Trophoblast cell (in vitro differentiated cells and primary cell): Measurements from ENCODE around the gene MKNK2.

Source experiments
- DNase-seq, 2 donors: peaks; one replicate each; pipeline ENCODE4 v3.0.0-alpha.2; 2016
- H2AFZ ChIP-seq: 2 replicates; pipeline ENCODE4 v1.6.1; 2013; ENCODE audit warnings: low read length, moderate library complexity, mild to moderate bottlenecking; ENCODE audit not compliant: insufficient read depth, poor library complexity
- H2AK5ac ChIP-seq: 2 replicates; pipeline ENCODE4 v1.6.1; 2013; ENCODE audit warnings: mild to moderate bottlenecking, low read length
- H2BK120ac ChIP-seq: 2 replicates; pipeline ENCODE4 v1.6.1; 2013; ENCODE audit warnings: low read length, mild to moderate bottlenecking, moderate library complexity; ENCODE audit not compliant: insufficient read depth, poor library complexity
- H2BK12ac ChIP-seq: 2 replicates; pipeline ENCODE4 v1.6.1; 2013; ENCODE audit warnings: mild to moderate bottlenecking, low read length, moderate library complexity
- H2BK5ac ChIP-seq: 2 replicates; pipeline ENCODE4 v1.6.1; 2013; ENCODE audit warnings: low read length, low read depth, moderate library complexity, mild to moderate bottlenecking; ENCODE audit not compliant: poor library complexity
- H3K14ac ChIP-seq: 2 replicates; pipeline ENCODE4 v1.6.1; 2013; ENCODE audit warnings: mild to moderate bottlenecking, low read length
- H3K18ac ChIP-seq: 2 replicates; pipeline ENCODE4 v1.6.1; 2013; ENCODE audit warnings: mild to moderate bottlenecking, low read length
- H3K23ac ChIP-seq: 2 replicates; pipeline ENCODE4 v1.6.1; 2013; ENCODE audit warnings: low read length
- H3K27ac ChIP-seq: 2 replicates; pipeline ENCODE4 v1.5.1; 2013; ENCODE audit warnings: low read depth, mild to moderate bottlenecking, inconsistent platforms, low read length, moderate library complexity
- H3K27me3 ChIP-seq: 2 replicates; pipeline ENCODE4 v1.6.1; 2013; ENCODE audit warnings: inconsistent platforms, mild to moderate bottlenecking, low read length, moderate library complexity; ENCODE audit not compliant: insufficient read depth
- H3K36me3 ChIP-seq, 2 experiments: 1 replicate in 1 of 2; 2 replicates in 1 of 2; pipeline ENCODE4 v1.6.1; 2013; ENCODE audit warnings: low read length in 2 of 2, mild to moderate bottlenecking in 2 of 2, moderate library complexity in 1 of 2; ENCODE audit not compliant: insufficient read depth in 2 of 2, control insufficient read depth in 1 of 2
- H3K4ac ChIP-seq: 2 replicates; pipeline ENCODE4 v1.6.1; 2013; ENCODE audit warnings: low read depth, mild to moderate bottlenecking, low read length, moderate library complexity
- H3K4me1 ChIP-seq, 2 experiments: 1 replicate in 1 of 2; 2 replicates in 1 of 2; pipeline ENCODE4 v1.6.1; 2013; ENCODE audit warnings: low read length in 2 of 2, mild to moderate bottlenecking in 2 of 2, moderate library complexity in 1 of 2; ENCODE audit not compliant: insufficient read depth in 2 of 2, control insufficient read depth in 1 of 2
- H3K4me2 ChIP-seq: 2 replicates; pipeline ENCODE4 v1.6.1; 2013; ENCODE audit warnings: inconsistent platforms, mild to moderate bottlenecking, low read length, moderate library complexity
- H3K4me3 ChIP-seq: 2 replicates; pipeline ENCODE4 v1.5.1; 2013; ENCODE audit warnings: mild to moderate bottlenecking, low read depth, low read length, inconsistent platforms
- H3K79me1 ChIP-seq: one replicate; pipeline ENCODE4 v1.6.1; 2013; ENCODE audit warnings: low read length
- H3K79me2 ChIP-seq: 2 replicates; pipeline ENCODE4 v1.6.1; 2013; ENCODE audit warnings: low read length, mild to moderate bottlenecking; ENCODE audit not compliant: control insufficient read depth, insufficient read depth, poor library complexity
- H3K9ac ChIP-seq: 2 replicates; pipeline ENCODE4 v1.6.1; 2013; ENCODE audit warnings: mild to moderate bottlenecking, low read length
- H3K9me3 ChIP-seq: 2 replicates; pipeline ENCODE4 v1.6.1; 2013; ENCODE audit warnings: low read depth, mild to moderate bottlenecking, control low read depth, inconsistent platforms, low read length; ENCODE audit not compliant: insufficient read depth
- H4K12ac ChIP-seq: 2 replicates; pipeline ENCODE4 v1.6.1; 2013; ENCODE audit warnings: low read depth, mild to moderate bottlenecking, low read length, moderate library complexity
- H4K8ac ChIP-seq: 2 replicates; pipeline ENCODE4 v1.6.1; 2013; ENCODE audit warnings: low read depth, mild to moderate bottlenecking, low read length, moderate library complexity
- H4K91ac ChIP-seq: one replicate; pipeline ENCODE4 v1.6.1; 2013; ENCODE audit warnings: low read depth, mild to moderate bottlenecking, low read length, moderate library complexity
- WGBS: extraction: QIAGEN DNeasy Blood & Tissue Kit; methylation state at CpG from one replicate; pipeline ENCODE4 v1.1.7; 2013; ENCODE audit warnings: missing lambda C conversion rate; ENCODE audit not compliant: insufficient read length, insufficient coverage; ENCODE audit errors: extremely low coverage; 5-methylcytosine and 5-hydroxymethylcytosine counted together

Gene MKNK2

GRCh38 chr19:2021453-2022140 is 29.4 kb downstream of the MKNK2 start:
- Histone ChIP-seq H3K4me1 (no peaks in the 10 kb centered on the region), H3K9me3 (peaks cover 5% of the 10 kb centered on the region), H3K14ac (no peak overlapping the region), H3K36me3 (no peaks in the 10 kb centered on the region), H2BK12ac (no peak overlapping the region), H3K4ac (no peak overlapping the region), H4K12ac (no peak overlapping the region), H3K27ac (no peak overlapping the region), H3K4me2 (no peak overlapping the region), H2AFZ (no peak overlapping the region), H3K79me1 (no peaks in the 10 kb centered on the region), H2BK120ac (no peak overlapping the region), H2AK5ac (no peak overlapping the region), H3K23ac (no peak overlapping the region), H3K27me3 (no peaks in the 10 kb centered on the region), H4K91ac (no peak overlapping the region), H3K9ac (no peak overlapping the region), H2BK5ac (no peak overlapping the region), H3K4me3 (no peak overlapping the region), H3K79me2 (no peaks in the 10 kb centered on the region), H3K18ac (no peak overlapping the region), H4K8ac (no peak overlapping the region)
- peak in 1 of 2 donors; percentile 31 for DNase-seq
- WGBS = no CpG with 5 or more reads among the region's 4 CpGs

GRCh38 chr19:2018752-2019151 is 32.3 kb downstream of the MKNK2 start:
- no peak for DNase-seq
- no peak overlapping the region for H3K9ac ChIP-seq
- no peaks in the 10 kb centered on the region for H3K36me3 ChIP-seq
- peaks cover 3% of the 10 kb centered on the region for H3K79me1 ChIP-seq
- H4K91ac ChIP-seq = no peak overlapping the region
- peaks cover 10 to 11% of the 10 kb centered on the region in 2 experiments for H3K4me1 ChIP-seq
- no peak overlapping the region for H4K12ac ChIP-seq
- H3K27me3 ChIP-seq = no peaks in the 10 kb centered on the region
- no peak overlapping the region for H2AFZ ChIP-seq
- H3K23ac ChIP-seq = no peak overlapping the region
- H3K79me2 ChIP-seq = peaks cover 4% of the 10 kb centered on the region
- H3K4ac ChIP-seq = no peak overlapping the region
- peaks cover 6% of the 10 kb centered on the region for H3K9me3 ChIP-seq
- H4K8ac ChIP-seq = no peak overlapping the region
- no peak overlapping the region for H2BK120ac ChIP-seq
- no peak overlapping the region for H3K14ac ChIP-seq
- H2AK5ac ChIP-seq = no peak overlapping the region
- WGBS = no CpG with 5 or more reads among the region's 13 CpGs
- no peak overlapping the region for H2BK12ac ChIP-seq
- no peak overlapping the region for H3K27ac ChIP-seq
- H3K4me3 ChIP-seq = no peak overlapping the region
- H3K4me2 ChIP-seq = no peak overlapping the region
- no peak overlapping the region for H3K18ac ChIP-seq
- H2BK5ac ChIP-seq = no peak overlapping the region

- Histone ChIP-seq H3K4me2 (no peak overlapping the region), H4K8ac (no peak overlapping the region), H3K27me3 (no peaks in the 10 kb centered on the region), H3K79me2 (peaks cover 4% of the 10 kb centered on the region), H3K18ac (no peak overlapping the region), H2BK120ac (no peak overlapping the region), H3K4me3 (no peak overlapping the region), H2BK12ac (no peak overlapping the region), H3K14ac (no peak overlapping the region), H3K9me3 (peaks cover 5% of the 10 kb centered on the region), H2AK5ac (no peak overlapping the region), H3K27ac (peak overlapping the region; percentile 25), H4K12ac (peak overlapping the region; percentile 6), H2BK5ac (no peak overlapping the region), H4K91ac (peak overlapping the region; percentile 32), H3K23ac (no peak overlapping the region), H3K9ac (no peak overlapping the region), H2AFZ (no peak overlapping the region), H3K79me1 (peaks cover 3% of the 10 kb centered on the region), H3K4ac (no peak overlapping the region), H3K4me1 (peaks cover 10 to 11% of the 10 kb centered on the region in 2 experiments), H3K36me3 (no peaks in the 10 kb centered on the region)
- WGBS = no CpG with 5 or more reads among the region's 23 CpGs
- peak in 1 of 2 donors; percentile 46 for DNase-seq
Measured at GRCh38 chr19:2016041-2016807, 34.8 kb downstream of the MKNK2 start.

- H3K4ac ChIP-seq = peak within 1 kb of the TSS; percentile 78
- H2BK120ac ChIP-seq = peak within 1 kb of the TSS; percentile 89
- H3K4me3 ChIP-seq = peak within 1 kb of the TSS; percentile 84
- no peak within 1 kb of the TSS for H2BK12ac ChIP-seq
- H3K9me3 ChIP-seq = peaks cover 5% of the 10 kb centered on the region
- peaks cover 4% of the 10 kb centered on the region for H3K79me2 ChIP-seq
- H2AFZ ChIP-seq = peak within 1 kb of the TSS; percentile 94
- H3K36me3 ChIP-seq = no peaks in the 10 kb centered on the region
- H4K12ac ChIP-seq = peak within 1 kb of the TSS; percentile 95
- H2AK5ac ChIP-seq = peak within 1 kb of the TSS; percentile 93
- peak within 1 kb of the TSS; percentile 89 for H3K4me2 ChIP-seq
- H3K14ac ChIP-seq = peak within 1 kb of the TSS; percentile 97
- H4K8ac ChIP-seq = peak within 1 kb of the TSS; percentile 97
- H3K23ac ChIP-seq = no peak within 1 kb of the TSS
- H3K18ac ChIP-seq = peak within 1 kb of the TSS; percentile 100
- H3K27me3 ChIP-seq = no peaks in the 10 kb centered on the region
- peaks cover 3% of the 10 kb centered on the region for H3K79me1 ChIP-seq
- H3K27ac ChIP-seq = peak within 1 kb of the TSS; percentile 25
- H3K9ac ChIP-seq = peak within 1 kb of the TSS; percentile 85
- DNase-seq = no peak
- no peak within 1 kb of the TSS for H2BK5ac ChIP-seq
- peaks cover 10 to 11% of the 10 kb centered on the region in 2 experiments for H3K4me1 ChIP-seq
- H4K91ac ChIP-seq = peak within 1 kb of the TSS; percentile 87
- WGBS = no CpG with 5 or more reads among the region's 20 CpGs
Measured at GRCh38 chr19:2015608-2015950, 35.5 kb downstream of the MKNK2 start, which contains the start of gene BTBD2. TSS of gene BTBD2 (minus strand) at chr19:2015714. CDS start at chr19:2015703, 11 bp downstream.
